8988T (cell line): ENCODE data around the gene GRM7.

Experiments
- DNase-seq: peaks from one replicate; pipeline ENCODE4 v3.0.0; 2011

GRM7 gene

DNA sequence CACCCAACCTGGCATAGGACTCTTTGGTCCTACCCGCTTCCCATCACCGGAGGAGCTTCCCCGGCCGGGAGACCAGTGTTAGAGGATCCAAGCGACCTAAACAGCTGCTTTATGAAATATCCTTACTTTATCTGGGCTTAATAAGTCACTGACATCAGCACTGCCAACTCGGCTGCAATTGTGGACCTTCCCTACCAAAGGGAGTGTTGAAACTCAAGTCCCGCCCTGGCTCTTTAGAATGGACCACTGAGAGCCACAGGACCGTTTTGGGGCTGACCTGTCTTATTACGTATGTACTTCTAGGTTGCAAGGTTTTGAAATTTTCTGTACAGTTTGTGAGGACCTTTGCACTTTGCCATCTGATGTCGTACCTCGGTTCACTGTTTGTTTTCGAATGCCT, 879.5 kb downstream of the GRM7 start:
- no peak for DNase-seq

DNA sequence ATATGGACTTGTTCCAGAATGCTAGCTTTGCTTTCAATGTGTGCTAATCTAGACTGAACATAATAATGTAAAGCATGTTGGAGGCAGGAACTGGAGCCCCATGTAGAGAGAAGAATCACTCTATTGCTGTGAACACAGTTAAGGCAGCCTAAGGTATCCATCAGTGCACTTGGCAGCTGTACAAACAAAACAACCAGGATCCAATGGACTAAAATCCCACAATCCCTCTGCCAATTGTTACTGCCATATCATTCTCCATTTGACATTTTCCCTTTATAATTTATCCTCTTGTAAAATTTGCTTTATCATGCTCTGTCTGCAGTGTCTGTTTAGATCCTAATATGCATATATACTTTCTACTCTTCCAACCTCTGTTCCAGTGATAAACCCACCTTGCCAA, 883.9 kb downstream of the GRM7 start:
- no peak for DNase-seq

GRCh38 chr3:7745711-7746110, 884.8 kb downstream of the GRM7 start:
- DNase-seq, result no peak

DNA sequence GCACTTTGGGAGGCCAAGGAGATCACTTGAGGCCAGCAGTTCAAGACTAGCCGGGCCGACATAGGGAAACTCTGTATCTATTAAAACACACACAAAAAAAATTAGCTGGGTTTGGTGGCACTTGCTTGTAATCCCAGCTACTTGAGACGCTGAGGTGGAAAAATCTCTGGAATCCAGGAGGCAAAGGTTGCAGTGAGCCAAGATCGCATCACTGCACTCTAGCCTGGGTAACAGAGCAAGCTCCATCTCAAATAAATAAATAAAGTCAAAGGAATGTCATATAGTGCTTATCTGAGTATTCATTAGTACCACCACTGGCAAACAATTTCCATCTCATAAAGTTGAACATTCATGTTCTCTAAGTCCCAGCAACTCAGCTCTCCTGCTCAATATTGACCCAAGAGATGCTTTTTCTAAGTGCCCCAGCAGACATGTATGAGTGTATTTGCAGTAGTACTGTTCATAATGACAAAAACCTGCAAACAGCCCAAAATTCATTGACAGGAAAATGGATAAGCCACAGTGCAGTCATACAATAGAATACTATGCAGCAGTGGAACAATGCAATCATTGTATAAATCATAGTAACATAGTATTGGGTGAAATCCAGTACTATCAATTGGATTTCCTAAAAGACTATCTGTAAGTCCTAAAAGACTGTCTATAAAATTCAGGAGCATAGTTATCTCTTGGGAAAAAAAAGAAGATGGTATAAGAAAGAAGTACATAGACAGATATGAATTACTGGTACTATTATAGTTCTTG, 889.2 kb downstream of the GRM7 start:
- no peak for DNase-seq

DNA sequence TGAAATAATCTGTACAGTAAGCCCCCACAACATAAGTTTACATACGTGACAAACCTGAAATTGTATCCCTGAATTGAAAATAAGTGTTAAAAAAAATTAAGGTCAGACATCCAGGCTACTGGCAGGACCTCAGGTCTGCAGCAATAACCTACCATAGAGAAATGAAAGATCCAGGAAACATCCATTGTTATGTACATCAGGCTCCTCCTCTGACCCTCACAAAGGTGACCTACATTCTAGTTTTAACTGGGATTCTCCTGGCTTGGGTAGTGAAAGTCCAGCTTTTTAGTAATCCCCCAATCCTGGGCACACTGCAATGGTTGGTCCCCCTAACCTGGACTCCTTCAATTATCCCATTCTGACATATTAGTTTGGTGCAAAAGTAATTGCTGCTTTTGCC, 891.1 kb downstream of the GRM7 start:
- DNase-seq, result no peak

GRCh38 chr3:7754653-7755441, 893.9 kb downstream of the GRM7 start:
- DNase-seq, result no peak

DNA sequence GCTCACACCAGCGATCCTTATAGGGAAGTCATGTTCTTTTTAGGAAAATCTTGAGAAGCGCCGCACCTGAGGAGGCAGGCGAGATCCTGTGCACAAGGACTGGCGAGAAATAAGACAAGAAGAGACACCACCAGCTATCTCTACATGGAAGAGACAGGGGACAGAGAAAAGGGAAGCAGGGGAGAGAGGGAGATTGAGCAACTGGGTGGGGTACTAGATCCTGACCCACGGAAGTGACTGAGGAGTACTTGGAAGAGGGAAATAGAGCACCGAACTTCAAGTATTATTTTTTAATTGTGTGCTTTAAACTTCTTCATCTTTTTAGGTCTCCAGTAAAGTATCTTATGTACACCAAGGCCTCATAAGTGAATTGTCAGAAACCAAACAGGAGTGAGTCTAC, 898.7 kb downstream of the GRM7 start:
- DNase-seq, result no peak

DNA sequence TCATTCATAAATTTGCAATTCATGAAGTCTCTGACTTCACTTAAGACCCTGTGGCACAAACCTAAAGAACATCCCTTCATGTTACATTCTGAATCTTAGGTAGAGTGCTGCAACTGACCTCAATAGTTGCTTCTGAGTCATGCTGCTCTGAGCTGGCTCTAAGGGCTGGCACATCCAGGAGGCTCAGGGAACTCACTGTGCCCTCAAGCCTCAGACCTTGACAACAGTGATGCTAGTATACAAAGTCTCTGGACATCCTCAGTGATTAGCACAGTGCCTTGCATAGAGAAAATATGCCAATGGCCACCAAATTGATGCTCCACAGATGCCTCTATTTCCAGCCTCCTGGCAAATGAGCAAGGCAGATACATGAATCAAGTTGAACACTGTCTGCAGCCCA, 899.8 kb downstream of the GRM7 start:
- DNase-seq, result no peak

DNA sequence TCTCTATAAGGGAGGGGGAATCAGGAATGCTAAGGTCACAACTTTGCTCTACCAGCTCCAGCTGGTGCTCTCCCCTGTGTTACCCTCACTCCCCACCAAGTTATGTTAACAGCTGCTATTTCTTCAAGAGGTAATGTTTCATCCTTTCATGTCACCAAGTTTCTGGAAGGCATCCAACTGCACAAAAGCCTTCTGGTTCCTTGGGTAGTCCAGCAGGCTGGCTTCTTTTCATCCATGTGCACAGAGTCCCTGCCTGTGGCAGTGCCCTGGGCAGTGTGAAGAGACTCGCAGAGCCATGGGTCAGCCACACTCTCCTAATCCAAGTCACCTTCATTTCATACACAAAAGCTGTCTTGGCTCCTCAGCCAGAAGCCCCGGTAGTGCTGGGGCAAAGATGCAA, 903.2 kb downstream of the GRM7 start:
- DNase-seq, result no peak

GRCh38 chr3:7766530-7766929, 905.6 kb downstream of the GRM7 start:
- no peak for DNase-seq

DNA sequence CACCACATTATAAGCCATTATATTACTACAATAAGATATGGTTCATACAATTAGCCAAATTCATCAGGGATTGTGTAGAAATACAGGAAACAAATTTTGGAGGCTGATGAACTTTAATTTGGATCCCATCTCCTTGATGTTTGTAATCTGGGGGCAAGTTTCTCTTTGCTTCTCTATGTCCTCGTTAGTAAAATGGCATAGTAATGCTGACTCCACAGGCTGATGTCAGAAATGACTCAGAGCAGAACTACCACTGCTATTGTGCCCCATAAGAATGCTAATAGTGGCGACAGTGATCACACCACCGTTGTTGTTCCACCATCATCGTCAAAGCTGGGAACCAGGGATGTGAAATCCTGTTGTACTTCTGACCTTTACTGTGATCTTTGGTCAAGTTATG, 918.4 kb downstream of the GRM7 start:
- DNase-seq, result no peak

GRCh38 chr3:7781395-7781794, 920.5 kb downstream of the GRM7 start:
- no peak for DNase-seq

GRCh38 chr3:7787871-7788828, 927.2 kb downstream of the GRM7 start:
- DNase-seq, result no peak

GRCh38 chr3:7788881-7789280, 928.0 kb downstream of the GRM7 start:
- DNase-seq, result no peak

DNA sequence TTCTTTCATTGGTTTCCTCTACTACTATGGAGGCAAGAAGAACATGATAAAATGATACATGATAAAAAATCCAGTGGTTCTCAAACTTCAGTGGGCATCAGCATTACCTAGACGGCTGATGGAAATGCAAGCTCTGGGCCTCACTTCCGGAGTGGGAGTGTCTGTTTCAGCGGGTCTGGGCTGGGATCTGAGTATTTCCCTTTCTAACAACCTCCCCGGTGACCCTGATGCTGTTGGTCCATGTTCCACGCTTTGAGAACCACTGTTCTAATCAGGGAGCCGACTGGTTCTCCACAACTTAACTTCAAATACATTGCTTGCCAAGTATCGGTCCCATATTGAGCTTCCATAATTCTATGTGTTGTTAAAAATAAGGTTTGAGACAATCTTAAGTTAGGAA, 928.4 kb downstream of the GRM7 start:
- no peak for DNase-seq

- DNase-seq, result no peak
These were observed 929.2 kb downstream of the GRM7 start for GRCh38 chr3:7790141-7790540.
